Endothelial cell of umbilical vein (primary cell): ENCODE measurements around the gene SLC2A6. TPM values are rescaled to one million over a fixed set of nuclear protein-coding genes. Genes with fewer than 3 reads are reported as not detected.

Source experiments
- BruUV-seq: library from RNA; stranded (reverse); fragments of 400-500 nt; replicated peaks from 2 replicates; lab custom pipeline; 2021; lab: Mats Ljungman, UMichigan
- CTCF ChIA-PET: fragments of 300-600, 350-600 bp; sonication (Branson Sonifier 250); formaldehyde crosslinking; loops from one replicate; lab custom pipeline; 2021; ENCODE audit warnings: antibody characterized with exemption, inconsistent platforms; lab: Charles Lee
- POLR2A ChIA-PET: fragments of 300-600, 350-600 bp; sonication (Branson Sonifier 250); formaldehyde crosslinking; loops from one replicate; lab custom pipeline; 2021; ENCODE audit warnings: antibody characterized with exemption, inconsistent platforms; lab: Charles Lee
- DNase-seq: peaks from one replicate; pipeline ENCODE4 v3.0.0-alpha.2; 2011; ENCODE audit warnings: low read depth, low spot score
- FAIRE-seq: peaks from 2 replicates; lab custom pipeline; 2011; peaks lifted over from hg19 to GRCh38; lab: Jason Lieb, UNC
- H2AFZ ChIP-seq: 2 replicates; pipeline ENCODE4 v1.6.0; 2012; ENCODE audit warnings: low read depth, low read length, control low read depth, inconsistent platforms
- H3K27ac ChIP-seq: 2 replicates; pipeline ENCODE4 v1.5.1; 2011; ENCODE audit warnings: low read depth, mild to moderate bottlenecking, control low read depth, low read length, moderate library complexity; ENCODE audit not compliant: insufficient read depth
- H3K27me3 ChIP-seq, 2 experiments: 2 replicates each; pipeline versions ENCODE4 v1.6.0 to v1.6.1; 2011; ENCODE audit warnings: low read length in 2 of 2, mixed read lengths in 1 of 2; ENCODE audit not compliant: control insufficient read depth in 2 of 2, insufficient read depth in 2 of 2
- H3K36me3 ChIP-seq, 2 experiments: 2 replicates in 1 of 2; 3 replicates in 1 of 2; pipeline ENCODE4 v1.5.1; 2011; ENCODE audit warnings: low read length in 2 of 2, mild to moderate bottlenecking in 1 of 2, moderate library complexity in 1 of 2; ENCODE audit not compliant: control insufficient read depth in 2 of 2, insufficient read depth in 2 of 2; ENCODE audit errors: extremely low read depth in 1 of 2
- H3K4me1 ChIP-seq: 3 replicates; pipeline ENCODE4 v1.5.1; 2011; ENCODE audit warnings: mild to moderate bottlenecking, low read length; ENCODE audit not compliant: control insufficient read depth, insufficient read depth; ENCODE audit errors: extremely low read depth
- H3K4me2 ChIP-seq: 2 replicates; pipeline ENCODE4 v1.6.1; 2011; ENCODE audit warnings: low read length, control low read depth, mixed read lengths; ENCODE audit not compliant: insufficient read depth
- H3K4me3 ChIP-seq, 3 experiments: fragments of 200-600 bp in 1 of 3; sonication (generic), shearing (Covaris generic) in 1 of 3; replicated peaks in 1 of 3; 2 replicates each; pipeline ENCODE4 v1.5.1; 2011 to 2016; ENCODE audit warnings: control low read depth in 3 of 3, low read length in 3 of 3, mild to moderate bottlenecking in 2 of 3, inconsistent platforms in 1 of 3, low read depth in 1 of 3, moderate library complexity in 1 of 3; ENCODE audit not compliant: insufficient read depth in 1 of 3
- H3K79me2 ChIP-seq: 2 replicates; pipeline ENCODE4 v1.6.0; 2012; ENCODE audit warnings: low read length, inconsistent platforms; ENCODE audit not compliant: control insufficient read depth, insufficient read depth
- H3K9ac ChIP-seq: replicated peaks from 2 replicates; pipeline ENCODE3; 2011; ENCODE audit warnings: low read length, control low read depth; ENCODE audit not compliant: insufficient read depth; ENCODE audit errors: extremely low read depth
- H3K9me1 ChIP-seq: replicated peaks from 3 replicates; pipeline ENCODE4 v1.6.0; 2011; ENCODE audit warnings: mild to moderate bottlenecking, low read length; ENCODE audit not compliant: control insufficient read depth, insufficient read depth; ENCODE audit errors: extremely low read depth
- H3K9me3 ChIP-seq: replicated peaks from 2 replicates; pipeline ENCODE4 v1.5.1; 2012; ENCODE audit warnings: low read length, inconsistent platforms; ENCODE audit not compliant: control insufficient read depth, insufficient read depth
- H4K20me1 ChIP-seq: replicated peaks from 2 replicates; pipeline ENCODE3; 2011; ENCODE audit warnings: mild to moderate bottlenecking, low read length; ENCODE audit not compliant: control insufficient read depth, insufficient read depth; ENCODE audit errors: extremely low read depth
- CTCF ChIP-seq, 2 donors: IDR thresholded peaks; 1 replicate in 1 of 2; 2 replicates in 1 of 2; pipeline ENCODE4 v1.5.1; 2011; ENCODE audit warnings: low read length in 2 of 2, mild to moderate bottlenecking in 2 of 2, moderate library complexity in 2 of 2, control low read depth in 1 of 2, inconsistent platforms in 1 of 2, low read depth in 1 of 2; ENCODE audit not compliant: insufficient read depth in 1 of 2; ENCODE audit errors: extremely low read depth in 1 of 2
- EZH2 ChIP-seq: IDR thresholded peaks from 2 replicates; pipeline ENCODE4 v1.6.1; 2012; ENCODE audit warnings: borderline replicate concordance, low read depth, mild to moderate bottlenecking, moderate library complexity, low read length, inconsistent platforms; ENCODE audit not compliant: severe bottlenecking
- FOS ChIP-seq: IDR thresholded peaks from 2 replicates; pipeline ENCODE4 v1.6.1; 2011; ENCODE audit warnings: mild to moderate bottlenecking, low read length, moderate library complexity, borderline replicate concordance; ENCODE audit not compliant: insufficient read depth
- GATA2 ChIP-seq: IDR thresholded peaks from 2 replicates; pipeline ENCODE4 v1.7.0; 2011; ENCODE audit warnings: low read depth, mild to moderate bottlenecking, moderate library complexity, mixed read lengths, low read length; ENCODE audit not compliant: insufficient read length, insufficient read depth
- JUN ChIP-seq: IDR thresholded peaks from 2 replicates; pipeline ENCODE4 v1.6.1; 2011; ENCODE audit warnings: borderline replicate concordance, low read depth; ENCODE audit not compliant: insufficient read length, insufficient read depth
- MAX ChIP-seq: IDR thresholded peaks from 2 replicates; pipeline ENCODE4 v1.6.1; 2011; ENCODE audit not compliant: insufficient read depth, insufficient read length
- MYC ChIP-seq: IDR thresholded peaks from one replicate; pipeline ENCODE4 v1.6.1; 2011; ENCODE audit warnings: mild to moderate bottlenecking, low read depth, low read length
- POLR2A ChIP-seq: IDR thresholded peaks from 2 replicates; pipeline ENCODE4 v1.6.1; 2012; ENCODE audit warnings: low read depth, mild to moderate bottlenecking, control low read depth, low read length
- POLR2AphosphoS5 ChIP-seq: IDR thresholded peaks from 2 replicates; pipeline ENCODE4 v1.6.1; 2012; ENCODE audit warnings: low read depth, mild to moderate bottlenecking, control low read depth, low read length, moderate library complexity; ENCODE audit not compliant: insufficient read depth
- dilution Hi-C: fragments of 300-500 bp; cut with MboI; formaldehyde crosslinking; loops from one replicate; pipeline ENCODE4 v1.15.0; 2019; ENCODE audit warnings: low sequenced_read_pairs; ENCODE audit not compliant: extremely low pct_ligation_motif_present
- intact Hi-C: fragments of 100-400 bp; cut with micrococcal nuclease; formaldehyde crosslinking; loops from one replicate; pipeline ENCODE4 v1.10.0; 2022
- polyA plus RNA-seq, 4 experiments: library from polyadenylated mRNA; depleted of rRNA in 3 of 4; stranded (reverse) in 3 of 4; unstranded in 1 of 4; fragments of >200 nt; gene quantifications; 2 replicates each; pipeline versions ENCODE4 v1.2.1 to v1.2.3, GENCODE V29; 2011 to 2012; ENCODE audit warnings: missing spikeins in 1 of 4
- total RNA-seq: library from RNA; stranded (reverse); gene quantifications from 2 replicates; pipeline ENCODE4 v1.2.3, GENCODE V29; 2021

SLC2A6 gene
- total and polyA plus RNA-seq, 2 donors (not counting 3 experiments of a cell fraction or from before 2014, with no cell fraction given): 35.7 to 39.6 TPM

- Histone ChIP-seq H3K4me3 (no peak overlapping the region), H3K9ac (no peak overlapping the region), H3K36me3 (no peaks in the 10 kb centered on the region), H3K79me2 (no peaks in the 10 kb centered on the region), H3K27ac (no peak overlapping the region), H3K4me2 (no peak overlapping the region), H3K9me3 (no peaks in the 10 kb centered on the region), H3K4me1 (no peaks in the 10 kb centered on the region), H3K27me3 (no peaks in the 10 kb centered on the region), H2AFZ (no peak overlapping the region), H3K9me1 (no peaks in the 10 kb centered on the region), H4K20me1 (no peaks in the 10 kb centered on the region)
- dilution Hi-C loops: no loop called here
- DNase-seq (no peak), FAIRE-seq (no peak)
- intact Hi-C loops: no loop called here
- TF ChIP-seq EZH2 (no peak), POLR2A (no peak)
- no TSS peak for BruUV-seq
- ChIA-PET CTCF (interaction anchor here (0.8 to 2.2 kb wide), 4 partner anchors 9 to 467 kb away, joined by 3 to 9 read pairs (median 3); partner anchors contain the start of gene SLC2A6), POLR2A (no interaction called here)
These were observed 10.6 kb upstream of the SLC2A6 start for GRCh38 chr9:133489253-133490190.

GRCh38 chr9:133488686-133489252 lies 9.9 kb upstream of the SLC2A6 start:
- Histone ChIP-seq H3K27me3 (no peaks in the 10 kb centered on the region), H3K4me3 (no peak overlapping the region), H3K4me1 (no peaks in the 10 kb centered on the region), H3K9me3 (no peaks in the 10 kb centered on the region), H3K9ac (no peak overlapping the region), H3K36me3 (no peaks in the 10 kb centered on the region), H3K27ac (no peak overlapping the region), H2AFZ (no peak overlapping the region), H4K20me1 (no peaks in the 10 kb centered on the region), H3K9me1 (no peaks in the 10 kb centered on the region), H3K4me2 (no peak overlapping the region), H3K79me2 (no peaks in the 10 kb centered on the region)
- no peak for DNase-seq
- TF ChIP-seq MYC (no peak), CTCF (IDR thresholded peaks at IDR 0.05; ENCODE audit: extremely low read depth in 1 of 2, insufficient read depth in 1 of 2, low read depth in 1 of 2, low read length in 2 of 2) (no peak), POLR2AphosphoS5 (no peak), EZH2 (no peak), FOS (no peak), JUN (no peak), MAX (no peak), POLR2A (no peak), GATA2 (no peak)
- intact Hi-C loops: no loop called here
- FAIRE-seq: no peak
- dilution Hi-C loops: no loop called here
- ChIA-PET CTCF (interaction anchor here (1.0 to 7.3 kb wide), 2 partner anchors 9 to 302 kb away, joined by 3 to 142 read pairs; partner anchors contain the start of gene SLC2A6), POLR2A (no interaction called here)
- no TSS peak for BruUV-seq
